Activated T-cell treated with anti-CD3 and anti-CD28 coated beads, Interleukin-2, amount 50 U/mL, for 24 hours (primary cell): ENCODE results near the gene GLIPR1L2.
"Not testable (repeated sequence)": the region's sequence is repeated elsewhere in the genome, so short reads cannot be mapped to it uniquely, and the experiment has no call there.

Experiments used
- DNase-seq: peaks from one replicate; pipeline ENCODE4 v3.0.0-alpha.2; 2020
- H3K27ac Mint-ChIP-seq: 2 replicates; pipeline ENCODE4 v1.8.0; 2020; ENCODE audit warnings: mild to moderate bottlenecking, mixed read lengths
- H3K27me3 Mint-ChIP-seq: 2 replicates; pipeline ENCODE4 v1.8.0; 2020; ENCODE audit warnings: mixed read lengths
- H3K36me3 Mint-ChIP-seq: 2 replicates; pipeline ENCODE4 v1.8.0; 2020; ENCODE audit warnings: low read depth, mixed read lengths
- H3K4me1 Mint-ChIP-seq: 2 replicates; pipeline ENCODE4 v1.8.0; 2020; ENCODE audit warnings: low read depth, mixed read lengths
- H3K4me3 Mint-ChIP-seq: 2 replicates; pipeline ENCODE4 v1.8.0; 2020; ENCODE audit warnings: mild to moderate bottlenecking, moderate library complexity, mixed read lengths
- H3K9me3 Mint-ChIP-seq: 2 replicates; pipeline ENCODE4 v1.8.0; 2020; ENCODE audit warnings: mixed read lengths

The GLIPR1L2 gene

GRCh38 chr12:75443709-75444108 is 52.8 kb downstream of the GLIPR1L2 start:
- Mint-ChIP-seq H3K27ac (no peak overlapping the region), H3K9me3 (no peaks in the 10 kb centered on the region), H3K4me3 (no peak overlapping the region), H3K36me3 (no peaks in the 10 kb centered on the region), H3K4me1 (peaks cover 3% of the 10 kb centered on the region), H3K27me3 (peaks cover 13% of the 10 kb centered on the region)
- no peak for DNase-seq

- no peak overlapping the region for H3K4me3 Mint-ChIP-seq
- no peaks in the 10 kb centered on the region for H3K9me3 Mint-ChIP-seq
- peaks cover 13% of the 10 kb centered on the region for H3K27me3 Mint-ChIP-seq
- no peak for DNase-seq
- no peaks in the 10 kb centered on the region for H3K4me1 Mint-ChIP-seq
- H3K36me3 Mint-ChIP-seq, result no peaks in the 10 kb centered on the region
- no peak overlapping the region for H3K27ac Mint-ChIP-seq
Observed at GRCh38 chr12:75444429-75445136, 53.7 kb downstream of the GLIPR1L2 start.

GRCh38 chr12:75445137-75445507 is 54.2 kb downstream of the GLIPR1L2 start:
- not testable (repeated sequence) for H3K9me3 Mint-ChIP-seq, H3K4me1 Mint-ChIP-seq, DNase-seq, H3K27ac Mint-ChIP-seq, H3K4me3 Mint-ChIP-seq, H3K36me3 Mint-ChIP-seq
- peaks cover 13% of the 10 kb centered on the region for H3K27me3 Mint-ChIP-seq

- Mint-ChIP-seq H3K9me3 (no peaks in the 10 kb centered on the region), H3K4me1 (no peaks in the 10 kb centered on the region), H3K4me3 (no peak overlapping the region), H3K27ac (no peak overlapping the region), H3K27me3 (peaks cover 6% of the 10 kb centered on the region), H3K36me3 (no peaks in the 10 kb centered on the region)
- DNase-seq, result no peak
Observed at GRCh38 chr12:75446857-75447256, 56.0 kb downstream of the GLIPR1L2 start.

GRCh38 chr12:75447691-75448393 is 57.0 kb downstream of the GLIPR1L2 start:
- H3K4me1 Mint-ChIP-seq, result no peaks in the 10 kb centered on the region
- H3K27me3 Mint-ChIP-seq, result peaks cover 6% of the 10 kb centered on the region
- no peak overlapping the region for H3K4me3 Mint-ChIP-seq
- no peak overlapping the region for H3K27ac Mint-ChIP-seq
- no peaks in the 10 kb centered on the region for H3K9me3 Mint-ChIP-seq
- no peaks in the 10 kb centered on the region for H3K36me3 Mint-ChIP-seq
- no peak for DNase-seq

- Mint-ChIP-seq H3K27ac (no peak overlapping the region), H3K36me3 (no peaks in the 10 kb centered on the region), H3K4me3 (no peak overlapping the region), H3K4me1 (peaks cover 12% of the 10 kb centered on the region), H3K27me3 (no peaks in the 10 kb centered on the region), H3K9me3 (no peaks in the 10 kb centered on the region)
- DNase-seq, result no peak
Observed at GRCh38 chr12:75452675-75453330, 61.9 kb downstream of the GLIPR1L2 start.

GRCh38 chr12:75455839-75456238 is 65.0 kb downstream of the GLIPR1L2 start:
- peaks cover 29% of the 10 kb centered on the region for H3K4me1 Mint-ChIP-seq
- no peak overlapping the region for H3K4me3 Mint-ChIP-seq
- H3K36me3 Mint-ChIP-seq, result no peaks in the 10 kb centered on the region
- H3K27me3 Mint-ChIP-seq, result no peaks in the 10 kb centered on the region
- peaks cover 6% of the 10 kb centered on the region for H3K9me3 Mint-ChIP-seq
- no peak for DNase-seq
- H3K27ac Mint-ChIP-seq, result no peak overlapping the region

GRCh38 chr12:75457191-75457590 is 66.3 kb downstream of the GLIPR1L2 start:
- peaks cover 29% of the 10 kb centered on the region for H3K4me1 Mint-ChIP-seq
- no peak overlapping the region for H3K4me3 Mint-ChIP-seq
- DNase-seq, result no peak
- H3K9me3 Mint-ChIP-seq, result peaks cover 6% of the 10 kb centered on the region
- no peaks in the 10 kb centered on the region for H3K36me3 Mint-ChIP-seq
- no peaks in the 10 kb centered on the region for H3K27me3 Mint-ChIP-seq
- H3K27ac Mint-ChIP-seq, result no peak overlapping the region

GRCh38 chr12:75457866-75458265 is 67.0 kb downstream of the GLIPR1L2 start:
- H3K4me3 Mint-ChIP-seq, H3K27ac Mint-ChIP-seq, H3K9me3 Mint-ChIP-seq, DNase-seq, H3K36me3 Mint-ChIP-seq, H3K27me3 Mint-ChIP-seq: not testable (repeated sequence)
- H3K4me1 Mint-ChIP-seq, result peaks cover 29% of the 10 kb centered on the region

- no peak overlapping the region for H3K27ac Mint-ChIP-seq
- DNase-seq, result no peak
- H3K36me3 Mint-ChIP-seq, result no peaks in the 10 kb centered on the region
- peaks cover 6% of the 10 kb centered on the region for H3K9me3 Mint-ChIP-seq
- peaks cover 29% of the 10 kb centered on the region for H3K4me1 Mint-ChIP-seq
- H3K4me3 Mint-ChIP-seq, result no peak overlapping the region
- no peaks in the 10 kb centered on the region for H3K27me3 Mint-ChIP-seq
Observed at GRCh38 chr12:75459755-75460154, 68.9 kb downstream of the GLIPR1L2 start.

GRCh38 chr12:75460204-75460603 is 69.3 kb downstream of the GLIPR1L2 start:
- Mint-ChIP-seq H3K36me3 (no peaks in the 10 kb centered on the region), H3K27ac (no peak overlapping the region), H3K4me3 (no peak overlapping the region), H3K9me3 (peaks cover 6% of the 10 kb centered on the region), H3K27me3 (no peaks in the 10 kb centered on the region), H3K4me1 (peaks cover 29% of the 10 kb centered on the region)
- DNase-seq, result no peak

- Mint-ChIP-seq H3K36me3 (no peaks in the 10 kb centered on the region), H3K4me3 (no peak overlapping the region), H3K27ac (no peak overlapping the region), H3K9me3 (no peaks in the 10 kb centered on the region), H3K4me1 (peaks cover 16% of the 10 kb centered on the region), H3K27me3 (peaks cover 4% of the 10 kb centered on the region)
- no peak for DNase-seq
Observed at GRCh38 chr12:75471902-75472890, 81.3 kb downstream of the GLIPR1L2 start.

- no peak for DNase-seq
- Mint-ChIP-seq H3K4me1 (peaks cover 35% of the 10 kb centered on the region), H3K4me3 (no peak overlapping the region), H3K9me3 (no peaks in the 10 kb centered on the region), H3K27ac (no peak overlapping the region), H3K36me3 (no peaks in the 10 kb centered on the region), H3K27me3 (peaks cover 4% of the 10 kb centered on the region)
Observed at GRCh38 chr12:75474116-75474515, 83.2 kb downstream of the GLIPR1L2 start.

GRCh38 chr12:75476071-75476470 is 85.2 kb downstream of the GLIPR1L2 start:
- DNase-seq, result no peak
- H3K27me3 Mint-ChIP-seq, result peaks cover 4% of the 10 kb centered on the region
- peaks cover 54% of the 10 kb centered on the region for H3K4me1 Mint-ChIP-seq
- no peak overlapping the region for H3K4me3 Mint-ChIP-seq
- peaks cover 2% of the 10 kb centered on the region for H3K36me3 Mint-ChIP-seq
- H3K27ac Mint-ChIP-seq, result no peak overlapping the region
- no peaks in the 10 kb centered on the region for H3K9me3 Mint-ChIP-seq
